SK-MEL-5 (cell line): ENCODE measurements around the gene ITGAV. TPM values are rescaled to one million over a fixed set of nuclear protein-coding genes. Genes with fewer than 3 reads are reported as not detected.
"Not testable (repeated sequence)": the region's sequence is repeated elsewhere in the genome, so short reads cannot be mapped to it uniquely, and the experiment has no call there.

Experiments
- DNase-seq: peaks from one replicate; pipeline ENCODE4 v3.0.0-alpha.2; 2016; ENCODE audit warnings: low read depth, low spot score
- in situ Hi-C: cut with HindIII; loops from 2 replicates; pipeline ENCODE4 v1.10.0; 2016; ENCODE audit warnings: low sequenced_read_pairs, high pct_unique_total_duplicates, low pct_unique_long_range_greater_than_20kb
- total RNA-seq: library from RNA; depleted of rRNA; stranded (reverse); fragments of >200 nt; shearing (Covaris generic); gene quantifications from 2 replicates; pipeline ENCODE4 v1.2.3, GENCODE V29; 2014

ITGAV gene
- total RNA-seq, 1 experiment from 2014 or later = 63.4 TPM

- in situ Hi-C loops, DNase-seq: not testable (repeated sequence)
Measured at GRCh38 chr2:186569127-186569526, 20.7 kb upstream of the ITGAV start.

GRCh38 chr2:186569897-186570296 lies 20.0 kb upstream of the ITGAV start:
- DNase-seq = no peak
- in situ Hi-C loops = no loop called here

- in situ Hi-C loops = no loop called here
Measured at GRCh38 chr2:186570604-186571003, 19.3 kb upstream of the ITGAV start.

GRCh38 chr2:186572705-186573104 lies 17.2 kb upstream of the ITGAV start:
- in situ Hi-C loops = no loop called here
- DNase-seq = no peak

More at GRCh38 chr2:186570604-186571003, 19.3 kb upstream of the ITGAV start:
- DNase-seq = no peak

- DNase-seq = no peak
- in situ Hi-C loops = no loop called here
Measured at GRCh38 chr2:186573531-186573930, 16.3 kb upstream of the ITGAV start.

- in situ Hi-C loops = no loop called here
- DNase-seq = peak; percentile 52
Measured at GRCh38 chr2:186575302-186575701, 14.6 kb upstream of the ITGAV start.

GRCh38 chr2:186575856-186576255 lies 14.0 kb upstream of the ITGAV start:
- no peak for DNase-seq
- in situ Hi-C loops = no loop called here

GRCh38 chr2:186576614-186577013 lies 13.2 kb upstream of the ITGAV start:
- in situ Hi-C loops = no loop called here
- DNase-seq = no peak

- no peak for DNase-seq
- in situ Hi-C loops = no loop called here
Measured at GRCh38 chr2:186582698-186583097, 7.2 kb upstream of the ITGAV start.

GRCh38 chr2:186584053-186584452 lies 5.8 kb upstream of the ITGAV start:
- peak; percentile 15 for DNase-seq
- in situ Hi-C loops = no loop called here

GRCh38 chr2:186588421-186588820 lies 1.4 kb upstream of the ITGAV start:
- no peak for DNase-seq
- in situ Hi-C loops = no loop called here

GRCh38 chr2:186588940-186589611 lies 780 bp upstream of the ITGAV start:
- DNase-seq = no peak
- in situ Hi-C loops = no loop called here

- in situ Hi-C loops = no loop called here
- DNase-seq = no peak
Measured at GRCh38 chr2:186590350-186590758, 498 bp downstream of the ITGAV start.

- in situ Hi-C loops = no loop called here
Measured at GRCh38 chr2:186590759-186591505, 1.1 kb downstream of the ITGAV start.

GRCh38 chr2:186591506-186591890 lies 1.6 kb downstream of the ITGAV start:
- no peak for DNase-seq
- in situ Hi-C loops = no loop called here

More at GRCh38 chr2:186590759-186591505, 1.1 kb downstream of the ITGAV start:
- DNase-seq = peak; percentile 49

GRCh38 chr2:186592137-186592875 lies 2.5 kb downstream of the ITGAV start:
- in situ Hi-C loops = no loop called here
- DNase-seq = no peak

GRCh38 chr2:186593523-186593922 lies 3.7 kb downstream of the ITGAV start:
- no peak for DNase-seq
- in situ Hi-C loops = no loop called here

GRCh38 chr2:186594001-186594722 lies 4.3 kb downstream of the ITGAV start:
- in situ Hi-C loops = no loop called here
- DNase-seq = no peak
